Stimulated activated CD4-positive, alpha-beta T cell treated with anti-CD3 and anti-CD28 coated beads, Interleukin-1b, Interleukin-23, amount 100 ng/mL, for 24 hours (primary cell): Measurements from ENCODE around the gene HES3.

ENCODE experiments used
- DNase-seq, 4 experiments: peaks; one replicate each; pipeline ENCODE4 v3.0.0-alpha.2; 2020; ENCODE audit warnings: low read depth in 4 of 4, low spot score in 1 of 4

Gene HES3

GRCh38 chr1:6260961-6261614 lies 17.1 kb downstream of the HES3 start, which contains the start of gene GPR153:
GPR153 (minus strand) TSS chr1:6261098; CDS start chr1:6254905, 6,193 bp downstream.
- peak in 3 of 4 experiments; percentile 28 to 43 (median 36) for DNase-seq

GRCh38 chr1:6261615-6261995 lies 17.6 kb downstream of the HES3 start:
- DNase-seq: no peak

- DNase-seq: no peak
These were observed 18.8 kb downstream of the HES3 start for GRCh38 chr1:6262555-6263420.

DNA sequence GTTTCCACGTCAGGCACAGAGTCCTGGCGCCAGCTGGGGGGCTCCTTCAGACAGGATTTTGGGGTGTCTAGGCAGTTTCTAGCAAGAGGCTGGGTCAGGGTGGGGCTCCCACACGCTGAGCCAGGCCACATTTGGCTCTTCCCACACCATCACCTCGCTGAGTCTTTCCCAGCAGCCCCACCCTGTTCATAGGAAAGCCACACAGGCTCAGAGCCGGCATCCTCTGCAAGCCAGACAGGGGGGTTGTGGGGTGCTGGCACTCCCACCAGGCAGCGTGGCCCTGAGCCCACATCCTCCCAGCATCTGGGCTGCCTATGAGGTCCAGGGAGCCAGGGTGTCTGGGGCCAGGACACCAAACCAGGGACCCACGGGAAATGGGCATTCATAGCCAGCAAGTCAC lies 19.7 kb downstream of the HES3 start:
- no peak for DNase-seq

DNA sequence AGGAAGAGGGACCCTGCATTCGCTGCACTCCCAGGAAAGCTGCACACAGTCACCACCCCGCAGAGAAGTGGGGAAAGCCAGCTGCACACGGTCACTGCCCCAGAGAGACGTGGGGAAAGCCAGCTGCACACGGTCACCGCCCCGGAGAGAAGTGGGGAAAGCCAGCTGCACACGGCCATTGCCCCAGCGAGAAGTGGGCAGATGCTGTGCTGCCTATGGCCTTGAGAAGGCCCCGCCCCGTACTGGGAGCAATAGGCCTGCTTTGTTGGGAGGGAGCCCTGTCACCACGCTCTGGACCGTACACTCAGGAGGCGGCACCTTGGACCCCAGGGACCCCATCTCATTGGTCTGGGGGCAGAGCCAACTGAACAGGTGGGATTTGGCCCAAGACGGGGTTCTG lies 21.2 kb downstream of the HES3 start:
- no peak for DNase-seq

- DNase-seq: no peak
These were observed 22.7 kb downstream of the HES3 start for GRCh38 chr1:6266641-6267040.

- no peak for DNase-seq
These were observed 23.8 kb downstream of the HES3 start for GRCh38 chr1:6267686-6268322.

DNA sequence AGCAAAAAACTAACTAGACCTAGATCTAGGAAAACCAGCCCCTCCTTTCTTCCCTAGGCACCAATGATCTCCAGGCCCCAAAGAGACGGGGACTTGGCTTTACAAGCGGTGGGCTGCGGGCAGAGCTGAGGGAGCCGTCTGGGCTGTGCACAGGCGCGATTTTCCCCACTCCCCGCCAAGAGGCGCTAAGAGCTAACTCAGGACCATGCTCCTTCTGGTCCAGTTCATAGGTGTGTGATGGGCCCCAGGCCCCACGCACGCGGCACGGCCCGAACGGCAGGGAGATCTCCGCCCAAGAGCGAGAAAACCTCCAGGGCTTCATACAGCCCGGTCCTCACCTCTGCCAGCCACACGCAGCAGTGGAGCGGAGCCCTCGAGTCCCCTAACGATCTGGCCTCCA lies 24.4 kb downstream of the HES3 start:
- no peak for DNase-seq

DNA sequence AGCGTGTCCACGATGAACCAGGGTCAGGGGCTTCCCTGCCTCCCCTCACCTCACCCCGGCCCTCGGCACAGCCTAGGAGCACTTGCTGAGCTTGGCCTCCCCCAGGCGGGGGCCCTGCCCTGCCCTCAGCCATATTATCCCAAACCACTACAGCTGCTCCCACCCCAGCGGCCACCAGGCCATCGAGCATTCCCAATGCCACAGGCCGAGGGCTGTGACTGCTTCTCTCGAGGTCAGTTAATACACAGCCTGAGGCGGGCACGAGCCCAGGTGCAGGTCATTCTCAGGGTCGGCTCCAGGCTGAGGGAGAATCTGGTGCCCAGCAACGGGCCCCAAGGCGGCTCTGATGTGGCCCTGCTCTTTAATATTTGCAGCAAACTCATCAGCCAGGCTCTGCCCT lies 25.3 kb downstream of the HES3 start:
- no peak for DNase-seq

GRCh38 chr1:6269720-6270400 lies 25.9 kb downstream of the HES3 start:
- no peak for DNase-seq

DNA sequence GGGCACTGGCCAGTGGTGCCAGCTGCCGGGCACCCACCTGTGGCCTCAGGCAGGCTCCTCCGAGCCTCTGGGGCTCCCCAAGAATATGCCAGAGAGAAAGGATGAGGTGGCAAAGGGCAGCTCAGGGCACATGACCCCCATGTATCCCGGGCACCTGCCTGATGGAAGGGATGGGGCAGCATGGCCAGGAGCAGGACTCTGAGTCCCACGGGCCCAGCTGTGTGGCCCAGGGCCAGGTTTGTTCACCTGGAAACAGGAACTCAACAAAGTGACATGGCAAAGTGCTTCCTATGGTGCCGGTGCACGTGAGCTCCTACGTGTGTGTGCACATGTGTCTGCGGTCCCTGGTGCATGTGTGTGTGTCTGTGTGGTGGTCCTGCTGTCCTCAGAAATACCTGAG lies 26.4 kb downstream of the HES3 start:
- no peak for DNase-seq

DNA sequence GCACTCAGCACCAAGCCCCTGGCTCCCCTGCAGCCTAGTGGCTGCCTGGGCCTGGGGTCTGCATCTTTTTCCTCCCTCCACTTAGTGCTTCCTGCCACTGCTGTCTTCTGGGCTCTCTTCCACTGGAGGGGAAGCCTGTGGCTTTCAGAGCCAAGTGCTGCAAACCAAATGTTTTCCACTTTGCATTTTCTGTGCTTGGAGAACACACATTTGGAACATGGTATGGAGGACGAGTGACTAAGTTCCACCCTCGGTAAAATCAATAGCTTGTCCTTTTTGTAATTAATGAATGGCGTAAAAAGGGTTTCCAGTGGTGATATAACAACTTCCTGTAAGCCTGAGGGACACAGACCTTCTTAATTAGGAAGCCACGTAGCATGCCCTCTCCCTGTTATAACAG lies 27.0 kb downstream of the HES3 start:
- no peak for DNase-seq

- DNase-seq: no peak
These were observed 27.6 kb downstream of the HES3 start for GRCh38 chr1:6271554-6271953.

DNA sequence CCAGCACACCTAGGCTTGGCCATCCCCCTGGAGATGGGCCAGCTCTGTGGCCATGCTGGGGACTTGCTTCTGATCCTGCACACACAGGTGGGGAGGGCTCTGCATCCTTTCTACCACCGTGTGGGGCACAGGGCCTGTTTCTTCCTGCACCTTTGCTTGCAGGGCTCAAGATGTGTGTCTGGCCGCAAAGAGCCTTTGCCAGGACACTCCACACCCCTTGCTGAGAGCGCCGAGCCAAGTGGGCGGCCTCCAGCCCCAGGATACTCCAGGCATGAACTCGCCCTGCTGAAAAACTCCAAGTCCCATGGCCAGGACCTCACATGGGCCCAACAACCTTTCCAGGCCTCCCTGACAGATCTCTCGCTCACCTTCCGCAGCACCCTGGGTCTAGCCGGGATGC lies 28.5 kb downstream of the HES3 start:
- DNase-seq: no peak

DNA sequence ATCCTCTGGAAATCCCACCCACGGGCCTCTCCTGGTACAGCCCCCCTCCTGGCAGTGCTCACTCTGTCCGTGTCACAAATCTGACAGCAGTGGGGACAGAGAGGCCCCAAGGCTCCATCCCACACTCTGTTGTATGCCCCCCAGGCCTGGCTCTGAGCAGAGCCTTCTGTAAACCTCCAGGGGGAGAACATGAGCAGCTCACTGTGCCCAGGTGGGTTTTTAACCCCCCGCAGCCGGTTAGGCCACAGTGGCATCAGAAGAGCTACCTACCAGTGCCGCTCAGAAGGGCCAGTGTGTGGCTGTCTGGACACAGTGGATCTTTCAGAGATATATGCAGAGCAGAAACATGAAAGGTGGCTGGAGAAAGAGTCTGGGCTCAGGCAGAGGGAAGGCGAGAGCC lies 28.9 kb downstream of the HES3 start:
- DNase-seq: no peak

GRCh38 chr1:6273380-6273891 lies 29.5 kb downstream of the HES3 start:
- DNase-seq: no peak

- no peak for DNase-seq
These were observed 30.1 kb downstream of the HES3 start for GRCh38 chr1:6274102-6274501.

DNA sequence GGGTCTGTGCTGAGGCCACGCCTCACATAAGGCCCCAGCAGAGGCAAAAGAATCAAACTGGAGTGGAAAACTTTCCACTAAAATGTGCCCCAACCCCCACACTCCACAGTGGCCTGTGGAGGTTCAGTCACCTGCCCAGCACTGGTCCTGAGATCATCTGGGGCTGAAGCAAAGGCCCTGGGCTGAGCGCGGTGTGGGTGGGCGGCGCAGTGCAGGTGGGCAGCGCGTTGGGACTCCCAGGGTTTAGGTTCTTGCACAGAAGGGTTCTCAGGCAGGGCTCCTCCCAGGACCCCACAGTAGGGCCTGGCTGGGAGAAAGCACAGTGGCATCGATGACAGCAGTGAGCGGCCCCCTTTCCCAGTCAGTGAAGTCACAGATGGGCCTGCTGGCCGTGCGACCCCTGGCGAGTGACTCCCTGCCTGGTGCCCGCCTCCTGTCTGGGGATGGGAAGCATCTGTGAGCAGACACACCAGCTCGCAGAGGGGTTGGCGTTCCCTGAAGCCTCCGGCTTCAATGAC lies 30.7 kb downstream of the HES3 start:
- DNase-seq: no peak

GRCh38 chr1:6275826-6276782 lies 32.1 kb downstream of the HES3 start:
- no peak for DNase-seq
